ENCODE data around the gene SLC35A3. TPM values are rescaled to one million over a fixed set of nuclear protein-coding genes. Genes with fewer than 3 reads are reported as not detected.

SLC35A3 gene
- total and polyA plus RNA-seq, 10 donors = 7.2 to 26.5 (median 22.0) TPM

DNA sequence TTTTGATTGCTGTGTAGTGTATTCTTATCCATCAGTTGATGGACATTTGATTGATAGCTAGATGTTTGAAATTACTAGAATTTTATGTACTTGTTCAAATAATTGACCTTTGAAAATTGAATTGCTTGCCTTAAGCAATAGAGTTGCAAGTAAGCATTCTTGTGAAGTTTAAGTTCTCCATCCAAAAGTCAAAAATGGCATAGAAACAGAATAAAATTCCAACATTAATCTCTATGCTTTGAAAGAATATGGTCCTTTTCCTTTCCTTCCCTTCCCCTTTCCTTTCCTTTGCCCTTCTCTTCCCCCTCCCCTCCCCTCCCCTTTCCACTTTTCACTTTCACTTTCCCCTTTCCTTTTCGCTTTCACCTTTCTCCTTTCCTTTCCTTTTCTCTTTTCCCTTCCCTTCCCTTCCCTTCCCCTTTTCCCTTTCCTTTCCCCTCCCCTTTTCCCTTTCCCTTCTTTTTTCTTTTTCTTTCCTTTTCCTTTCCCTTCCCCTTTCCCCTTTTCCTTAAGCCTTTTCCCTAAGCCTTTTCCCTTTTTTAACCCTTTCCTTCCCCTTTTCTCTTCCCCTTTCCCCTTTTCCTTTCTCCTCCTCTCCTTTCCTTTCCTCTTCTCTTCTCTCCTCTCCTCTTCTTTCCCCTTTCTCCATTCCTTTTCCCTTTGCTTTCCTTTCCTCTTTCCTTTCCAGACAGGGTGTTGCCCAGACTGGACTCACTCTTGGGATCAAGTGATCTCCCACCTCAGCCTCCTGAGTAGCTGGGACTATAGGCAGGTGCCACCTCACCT lies 95.6 kb downstream of the SLC35A3 start:
- peaks cover 4 to 97% (median 71%) of the 10 kb centered on the region in 6 donors for H3K36me3 ChIP-seq
- no peak for TF ChIP-seq POLR2A (IDR thresholded peaks at IDR 0.05)
- no peak for TF ChIP-seq POLR2AphosphoS5 (IDR thresholded peaks at IDR 0.05)
- H3K27ac ChIP-seq = peak overlapping the region in 2 of 8 donors; percentile 24 to 39

DNA sequence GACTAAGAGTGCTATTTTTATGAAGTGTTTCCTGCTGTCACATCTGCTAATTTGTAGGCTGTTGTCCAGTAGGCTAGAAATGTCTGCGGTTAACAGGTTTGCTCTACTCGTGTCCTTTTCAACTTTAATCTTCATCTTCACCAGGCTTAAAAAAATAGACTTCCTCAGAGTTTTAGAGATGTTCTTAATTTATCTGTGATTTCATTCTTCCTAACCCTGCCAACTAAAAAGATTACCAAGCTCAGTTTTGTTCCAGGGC lies 96.1 kb downstream of the SLC35A3 start:
- H3K27me3 ChIP-seq (replicated peaks in 1 of 7) = no peaks in the 10 kb centered on the region
- intact Hi-C loops (cut with DNase I; ENCODE audit: low total_unique reads) = no loop called here
- no peak overlapping the region for H3K4me3 ChIP-seq
- H3K36me3 ChIP-seq = peaks cover 7 to 97% (median 71%) of the 10 kb centered on the region in 6 donors
- no peaks in the 10 kb centered on the region for H3K9me3 ChIP-seq
- peaks cover 0 to 20% (median 10%) of the 10 kb centered on the region in 6 donors for H3K4me1 ChIP-seq
- H3K27ac ChIP-seq = peak overlapping the region in 1 of 8 donors; percentile 39
- TF ChIP-seq CTCF (IDR thresholded peaks at IDR 0.05 in 8 of 11, conservative IDR thresholded peaks at IDR 0.05 in 3 of 11) = no peak
- no peak for DNase-seq
- WGBS, 5 donors = 85 to 92% (median 89%) methylated on average over 2 of the region's 2 CpGs

More for the DNA sequence above, 95.6 kb downstream of the SLC35A3 start:
- Histone ChIP-seq H3K9me3 (no peaks in the 10 kb centered on the region), H3K27me3 (replicated peaks in 1 of 7) (no peaks in the 10 kb centered on the region), H3K4me3 (no peak overlapping the region), H3K4me1 (peaks cover 0 to 20% (median 10%) of the 10 kb centered on the region in 6 donors)
- WGBS, 5 donors = 67 to 79% (median 74%) methylated on average over 1 of the region's 1 CpG
- intact Hi-C loops (cut with DNase I; ENCODE audit: low total_unique reads) = no loop called here
- no peak for DNase-seq

DNA sequence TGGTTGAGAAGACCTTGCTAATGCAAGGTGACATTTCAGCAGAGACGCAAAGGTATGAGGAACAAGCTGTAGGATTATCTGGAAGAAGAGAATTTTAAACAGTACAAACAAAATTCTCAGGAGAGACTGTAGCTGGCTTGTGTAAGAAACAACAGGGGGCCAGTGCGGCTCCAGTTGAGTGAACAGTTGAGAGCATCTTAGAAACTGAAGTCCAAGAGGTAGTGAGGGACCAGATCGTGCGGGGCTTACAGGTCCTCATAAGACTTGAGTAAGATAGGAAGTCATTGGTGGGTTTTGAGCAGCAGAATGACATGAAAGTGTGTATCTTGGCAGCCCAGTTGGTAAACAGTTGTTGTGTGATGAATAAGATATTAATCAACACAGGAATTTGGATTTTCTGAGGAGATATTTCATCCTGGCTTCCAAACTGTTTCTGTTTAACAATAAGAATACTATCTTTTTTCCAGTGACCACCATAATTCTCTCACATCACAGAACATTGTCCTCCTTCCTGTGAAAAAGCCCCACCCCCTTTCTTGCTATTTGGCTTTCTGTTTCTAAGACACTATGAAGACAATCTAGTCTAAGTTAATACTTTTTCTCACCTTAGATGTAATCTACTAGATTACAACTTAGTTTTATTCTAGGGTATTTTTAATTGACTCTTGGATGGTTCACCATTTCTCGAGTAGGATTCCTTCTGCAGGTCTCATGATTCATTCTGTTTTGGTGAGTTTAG lies 100.6 kb downstream of the SLC35A3 start:
- Histone ChIP-seq H3K36me3 (peaks cover 7 to 98% (median 80%) of the 10 kb centered on the region in 6 donors), H3K4me3 (no peak overlapping the region)

DNA sequence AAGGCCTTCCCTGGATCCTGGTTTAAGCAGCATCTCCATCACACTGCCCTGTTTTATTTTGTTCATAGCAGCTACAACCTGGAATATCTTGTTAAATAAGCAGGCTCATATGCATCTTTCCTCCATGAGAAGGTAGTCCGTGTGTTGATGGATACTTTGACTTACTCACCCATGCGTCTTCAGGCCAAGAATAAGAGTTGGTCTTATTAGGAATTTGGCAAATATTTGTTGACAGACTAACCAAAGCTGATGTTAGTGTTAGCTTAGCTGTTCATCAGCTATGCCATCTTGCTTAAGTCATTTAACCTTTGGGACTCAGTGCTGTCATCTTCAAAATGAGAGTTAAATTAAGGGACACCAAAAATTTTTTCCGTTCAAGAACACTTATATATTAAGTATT lies 103.7 kb downstream of the SLC35A3 start:
- H3K9me3 ChIP-seq = no peaks in the 10 kb centered on the region
- peaks cover 2 to 98% (median 74%) of the 10 kb centered on the region in 6 donors for H3K36me3 ChIP-seq
- 92 to 99% (median 95%) methylated on average over 3 of the region's 3 CpGs for WGBS, 5 donors

More for the DNA sequence above, 100.6 kb downstream of the SLC35A3 start:
- H3K9me3 ChIP-seq = no peaks in the 10 kb centered on the region
- no peak for TF ChIP-seq CTCF (IDR thresholded peaks at IDR 0.05 in 8 of 11, conservative IDR thresholded peaks at IDR 0.05 in 3 of 11)
- no peak overlapping the region for H3K27ac ChIP-seq
- 95 to 98% (median 96%) methylated on average over 5 of the region's 5 CpGs for WGBS, 5 donors
- no peak for DNase-seq
- intact Hi-C loops (cut with DNase I; ENCODE audit: low total_unique reads) = no loop called here
- H3K27me3 ChIP-seq (replicated peaks in 1 of 7) = no peaks in the 10 kb centered on the region
- peaks cover 0 to 14% (median 7%) of the 10 kb centered on the region in 6 donors for H3K4me1 ChIP-seq

More for the DNA sequence above, 103.7 kb downstream of the SLC35A3 start:
- no peaks in the 10 kb centered on the region for H3K27me3 ChIP-seq (replicated peaks in 1 of 7)
- no peak overlapping the region for H3K4me3 ChIP-seq
- H3K27ac ChIP-seq = no peak overlapping the region
- TF ChIP-seq POLR2A (IDR thresholded peaks at IDR 0.05) (no peak), CTCF (IDR thresholded peaks at IDR 0.05 in 8 of 11, conservative IDR thresholded peaks at IDR 0.05 in 3 of 11) (no peak), POLR2AphosphoS5 (IDR thresholded peaks at IDR 0.05) (no peak)
- DNase-seq = no peak
- intact Hi-C loops (cut with DNase I; ENCODE audit: low total_unique reads) = no loop called here
- H3K4me1 ChIP-seq = peaks cover 0 to 18% (median 8%) of the 10 kb centered on the region in 6 donors
